ENCODE results near the gene MARVELD1. TPM values are rescaled to one million over a fixed set of nuclear protein-coding genes. Genes with fewer than 3 reads are reported as not detected.

Gene MARVELD1
- total RNA-seq, 4 donors from 2014 or later: 25.8 to 36.7 (median 31.0) TPM

GRCh38 chr10:97744405-97745035 is 31.0 kb downstream of the MARVELD1 start:
- peaks cover 78% of the 10 kb centered on the region for H3K36me3 ChIP-seq
- H3K9me3 ChIP-seq: no peaks in the 10 kb centered on the region
- H3K27me3 ChIP-seq: no peaks in the 10 kb centered on the region
- TF ChIP-seq EP300 (IDR thresholded peaks at IDR 0.05) (no peak), POLR2A (IDR thresholded peaks at IDR 0.05) (no peak), POLR2AphosphoS5 (IDR thresholded peaks at IDR 0.05) (no peak), CTCF (IDR thresholded peaks at IDR 0.05) (no peak)
- H3K4me3 ChIP-seq: no peak overlapping the region
- DNase-seq (ENCODE audit: low spot score in 2 of 2): no peak
- peaks cover 9% of the 10 kb centered on the region for H3K4me1 ChIP-seq
- H3K27ac ChIP-seq: no peak overlapping the region
- WGBS: 97% methylated on average over 15 of the region's 15 CpGs

GRCh38 chr10:97747573-97747972 is 34.0 kb downstream of the MARVELD1 start:
- no peak overlapping the region for H3K4me3 ChIP-seq
- no peaks in the 10 kb centered on the region for H3K27me3 ChIP-seq
- no peak for DNase-seq (ENCODE audit: low spot score in 2 of 2)
- H3K27ac ChIP-seq: no peak overlapping the region
- WGBS: 91% methylated on average over 1 of the region's 1 CpG
- H3K36me3 ChIP-seq: peaks cover 89% of the 10 kb centered on the region
- no peak for TF ChIP-seq POLR2A (IDR thresholded peaks at IDR 0.05)
- TF ChIP-seq EP300 (IDR thresholded peaks at IDR 0.05): no peak
- TF ChIP-seq CTCF (IDR thresholded peaks at IDR 0.05): no peak
- TF ChIP-seq POLR2AphosphoS5 (IDR thresholded peaks at IDR 0.05): no peak
- H3K4me1 ChIP-seq: peaks cover 9% of the 10 kb centered on the region
- H3K9me3 ChIP-seq: no peaks in the 10 kb centered on the region

- 82% methylated on average over 10 of the region's 10 CpGs for WGBS
- H3K4me1 ChIP-seq: peaks cover 4% of the 10 kb centered on the region
- no peak for DNase-seq (ENCODE audit: low spot score in 2 of 2)
These were observed 34.6 kb downstream of the MARVELD1 start for GRCh38 chr10:97748116-97748515.

GRCh38 chr10:97752956-97753355 is 39.4 kb downstream of the MARVELD1 start:
- Histone ChIP-seq H3K27me3 (no peaks in the 10 kb centered on the region), H3K27ac (no peak overlapping the region), H3K4me3 (no peak overlapping the region), H3K9me3 (no peaks in the 10 kb centered on the region), H3K4me1 (no peaks in the 10 kb centered on the region), H3K36me3 (peaks cover 99% of the 10 kb centered on the region)
- DNase-seq (ENCODE audit: low spot score in 2 of 2): no peak
- TF ChIP-seq EP300 (IDR thresholded peaks at IDR 0.05) (no peak), CTCF (IDR thresholded peaks at IDR 0.05) (no peak), POLR2A (IDR thresholded peaks at IDR 0.05) (no peak), POLR2AphosphoS5 (IDR thresholded peaks at IDR 0.05) (no peak)
- WGBS: 97% methylated on average over 9 of the region's 18 CpGs

More at GRCh38 chr10:97748116-97748515, 34.6 kb downstream of the MARVELD1 start:
- Histone ChIP-seq H3K4me3 (no peak overlapping the region), H3K36me3 (peaks cover 89% of the 10 kb centered on the region), H3K9me3 (no peaks in the 10 kb centered on the region), H3K27me3 (no peaks in the 10 kb centered on the region), H3K27ac (no peak overlapping the region)
- TF ChIP-seq CTCF (IDR thresholded peaks at IDR 0.05) (no peak), POLR2A (IDR thresholded peaks at IDR 0.05) (no peak), EP300 (IDR thresholded peaks at IDR 0.05) (no peak), POLR2AphosphoS5 (IDR thresholded peaks at IDR 0.05) (no peak)

- Histone ChIP-seq H3K36me3 (peaks cover 97% of the 10 kb centered on the region), H3K27me3 (no peaks in the 10 kb centered on the region), H3K4me3 (no peak overlapping the region), H3K9me3 (no peaks in the 10 kb centered on the region), H3K27ac (no peak overlapping the region), H3K4me1 (peaks cover 1% of the 10 kb centered on the region)
- WGBS: 64% methylated on average over 3 of the region's 4 CpGs
- TF ChIP-seq EP300 (IDR thresholded peaks at IDR 0.05): no peak
- TF ChIP-seq POLR2A (IDR thresholded peaks at IDR 0.05): no peak
- no peak for TF ChIP-seq CTCF (IDR thresholded peaks at IDR 0.05)
- no peak for TF ChIP-seq POLR2AphosphoS5 (IDR thresholded peaks at IDR 0.05)
- no peak for DNase-seq (ENCODE audit: low spot score in 2 of 2)
These were observed 41.2 kb downstream of the MARVELD1 start for GRCh38 chr10:97754726-97755125.

Data from suprapubic skin (tissue), 4 donors.